SU-DHL-6 (cell line): ENCODE results near the gene KAZN.

Experiments
- H2AFZ ChIP-seq: fragments of 200-600 bp; sonication (generic); 2 replicates; pipeline ENCODE4 v1.6.1; 2014; ENCODE audit warnings: low read depth, mild to moderate bottlenecking, moderate library complexity, mixed read lengths, antibody characterized with exemption, low read length; ENCODE audit not compliant: severe bottlenecking
- H3F3A ChIP-seq: fragments of 200-600 bp; shearing (Covaris generic); 2 replicates; pipeline ENCODE4 v1.6.0; 2016; ENCODE audit warnings: antibody characterized with exemption, mild to moderate bottlenecking; ENCODE audit not compliant: insufficient read depth
- H3K27ac ChIP-seq: fragments of 200-600 bp; sonication (generic); 2 replicates; pipeline ENCODE4 v1.5.1; 2016; ENCODE audit warnings: low read depth, mild to moderate bottlenecking, low read length, moderate library complexity, mixed read lengths
- H3K27me3 ChIP-seq: fragments of 200-600 bp; sonication (generic), shearing (Covaris generic); 2 replicates; pipeline ENCODE4 v1.6.0; 2014; ENCODE audit warnings: mild to moderate bottlenecking, low read length
- H3K36me3 ChIP-seq: fragments of 200-600 bp; sonication (generic); 2 replicates; pipeline ENCODE4 v1.6.1; 2014; ENCODE audit warnings: mild to moderate bottlenecking, low read length, mixed read lengths
- H3K4me2 ChIP-seq: fragments of 300-600, 200-600 bp; shearing (Covaris generic), sonication (generic); 2 replicates; pipeline ENCODE4 v1.6.0; 2014; ENCODE audit warnings: low read length, low read depth, mild to moderate bottlenecking; ENCODE audit not compliant: poor library complexity, severe bottlenecking
- H3K4me3 ChIP-seq: fragments of 200-600 bp; sonication (generic); 2 replicates; pipeline ENCODE4 v1.5.1; 2014; ENCODE audit warnings: antibody characterized with exemption, low read length, mild to moderate bottlenecking, mixed read lengths; ENCODE audit not compliant: insufficient read depth, poor library complexity, severe bottlenecking
- H3K79me2 ChIP-seq: fragments of 200-600 bp; sonication (generic); 2 replicates; pipeline ENCODE4 v1.6.1; 2014; ENCODE audit warnings: mild to moderate bottlenecking, low read length, moderate library complexity; ENCODE audit not compliant: insufficient read depth
- H3K9ac ChIP-seq: fragments of 200-600 bp; sonication (generic); 2 replicates; pipeline ENCODE4 v1.7.0; 2014; ENCODE audit warnings: mild to moderate bottlenecking, low read length
- H3K9me2 ChIP-seq: fragments of 200-600 bp; sonication (generic); replicated peaks from 2 replicates; pipeline ENCODE4 v1.6.1; 2014; ENCODE audit warnings: low read length; ENCODE audit not compliant: insufficient read depth
- H3K9me3 ChIP-seq: fragments of 200-600 bp; sonication (generic); 2 replicates; pipeline ENCODE4 v1.6.1; 2014; ENCODE audit warnings: low read length, mixed read lengths; ENCODE audit not compliant: insufficient read depth
- H4K20me1 ChIP-seq: fragments of 200-600 bp; sonication (generic); 2 replicates; pipeline ENCODE4 v1.6.1; 2014; ENCODE audit warnings: low read depth, mild to moderate bottlenecking, antibody characterized with exemption, low read length, moderate library complexity, mixed read lengths
- EZH2phosphoT487 ChIP-seq: fragments of 200-600 bp; sonication (generic), shearing (Covaris generic); conservative IDR thresholded peaks from 2 replicates; pipeline ENCODE4 v1.6.1; 2018; ENCODE audit warnings: mild to moderate bottlenecking, antibody characterized with exemption, low read length, moderate library complexity, mixed read lengths
- TF ChIP-seq, protein P1 (sequence below): fragments of 200-600 bp; sonication (generic); IDR thresholded peaks from one replicate; pipeline ENCODE4 v1.5.1; 2017; ENCODE audit warnings: antibody characterized with exemption, mild to moderate bottlenecking, low read length, moderate library complexity; ENCODE audit not compliant: insufficient read depth, poor library complexity, severe bottlenecking

KAZN gene

DNA sequence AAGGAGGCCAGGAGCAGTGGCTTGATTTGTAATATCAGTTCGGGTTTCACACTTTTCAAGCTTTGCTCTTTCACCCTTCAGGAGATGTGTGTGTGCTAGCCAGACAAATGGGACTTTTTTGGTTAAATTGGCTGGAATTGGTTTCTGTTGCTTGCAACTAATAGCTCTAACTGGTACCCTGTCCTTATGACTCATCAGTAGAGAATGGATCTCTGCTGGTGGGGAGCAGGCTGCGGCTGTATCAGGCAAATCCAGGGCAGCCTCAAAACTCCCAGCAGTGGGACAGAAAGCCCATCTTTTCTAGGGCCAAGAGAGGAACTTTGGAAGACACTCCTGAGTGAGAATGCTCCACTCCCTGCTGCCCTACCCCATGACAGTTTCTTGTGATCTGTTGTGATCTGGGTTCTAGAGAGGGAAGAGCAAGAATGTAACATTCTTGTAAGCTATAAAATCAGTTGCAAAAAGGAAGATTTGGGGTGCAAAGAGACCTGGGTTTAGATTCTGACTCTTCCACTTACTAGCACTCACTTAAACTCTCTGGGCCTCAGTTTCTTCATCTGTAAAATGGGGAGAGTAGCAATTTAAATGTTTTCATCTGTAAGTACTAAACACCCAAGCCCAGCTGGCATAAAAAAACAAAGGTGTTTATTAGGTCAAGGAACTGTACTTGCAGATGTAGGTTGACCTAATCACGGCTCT is 298.0 kb downstream of the KAZN start:
- Histone ChIP-seq H3K79me2 (no peaks in the 10 kb centered on the region), H3K9me3 (no peaks in the 10 kb centered on the region), H3F3A (no peaks in the 10 kb centered on the region), H3K27me3 (no peaks in the 10 kb centered on the region), H3K9me2 (no peaks in the 10 kb centered on the region), H3K4me2 (no peak overlapping the region), H3K9ac (no peak overlapping the region), H2AFZ (no peak overlapping the region), H3K4me3 (no peak overlapping the region), H3K36me3 (no peaks in the 10 kb centered on the region), H4K20me1 (no peaks in the 10 kb centered on the region), H3K27ac (no peak overlapping the region)
- TF ChIP-seq EZH2phosphoT487 = no peak
- TF ChIP-seq, protein P1, sequence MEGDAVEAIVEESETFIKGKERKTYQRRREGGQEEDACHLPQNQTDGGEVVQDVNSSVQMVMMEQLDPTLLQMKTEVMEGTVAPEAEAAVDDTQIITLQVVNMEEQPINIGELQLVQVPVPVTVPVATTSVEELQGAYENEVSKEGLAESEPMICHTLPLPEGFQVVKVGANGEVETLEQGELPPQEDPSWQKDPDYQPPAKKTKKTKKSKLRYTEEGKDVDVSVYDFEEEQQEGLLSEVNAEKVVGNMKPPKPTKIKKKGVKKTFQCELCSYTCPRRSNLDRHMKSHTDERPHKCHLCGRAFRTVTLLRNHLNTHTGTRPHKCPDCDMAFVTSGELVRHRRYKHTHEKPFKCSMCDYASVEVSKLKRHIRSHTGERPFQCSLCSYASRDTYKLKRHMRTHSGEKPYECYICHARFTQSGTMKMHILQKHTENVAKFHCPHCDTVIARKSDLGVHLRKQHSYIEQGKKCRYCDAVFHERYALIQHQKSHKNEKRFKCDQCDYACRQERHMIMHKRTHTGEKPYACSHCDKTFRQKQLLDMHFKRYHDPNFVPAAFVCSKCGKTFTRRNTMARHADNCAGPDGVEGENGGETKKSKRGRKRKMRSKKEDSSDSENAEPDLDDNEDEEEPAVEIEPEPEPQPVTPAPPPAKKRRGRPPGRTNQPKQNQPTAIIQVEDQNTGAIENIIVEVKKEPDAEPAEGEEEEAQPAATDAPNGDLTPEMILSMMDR = no peak

GRCh38 chr1:14897080-14897449 is 298.6 kb downstream of the KAZN start:
- H3F3A ChIP-seq = no peaks in the 10 kb centered on the region
- H3K9me2 ChIP-seq = no peaks in the 10 kb centered on the region
- no peak overlapping the region for H3K4me2 ChIP-seq
- H3K4me3 ChIP-seq = no peak overlapping the region
- no peak overlapping the region for H3K27ac ChIP-seq
- no peaks in the 10 kb centered on the region for H3K27me3 ChIP-seq
- H2AFZ ChIP-seq = no peak overlapping the region
- no peaks in the 10 kb centered on the region for H3K9me3 ChIP-seq
- no peak overlapping the region for H3K9ac ChIP-seq
- no peaks in the 10 kb centered on the region for H4K20me1 ChIP-seq
- H3K79me2 ChIP-seq = no peaks in the 10 kb centered on the region
- no peaks in the 10 kb centered on the region for H3K36me3 ChIP-seq
- TF ChIP-seq, protein P1 = no peak
- no peak for TF ChIP-seq EZH2phosphoT487

DNA sequence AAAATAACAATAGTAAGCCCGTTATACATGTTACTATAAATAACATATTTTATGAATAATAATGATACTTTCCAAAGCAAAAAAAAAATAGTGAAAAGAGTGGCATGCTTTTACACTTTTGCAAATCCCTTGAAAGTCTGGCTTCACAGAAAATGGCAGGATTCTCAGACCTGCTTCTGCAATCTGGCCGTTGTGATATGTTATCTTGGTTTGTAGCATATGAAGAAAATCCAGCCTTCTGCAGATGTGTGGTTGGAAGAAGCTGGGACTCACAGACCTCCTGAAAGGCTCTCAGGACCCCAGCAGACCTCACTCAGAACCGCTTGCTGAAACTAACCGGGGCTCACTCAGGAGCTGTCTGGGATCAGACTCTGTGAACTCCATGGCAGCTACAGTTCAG is 299.1 kb downstream of the KAZN start:
- Histone ChIP-seq H3K9me2 (no peaks in the 10 kb centered on the region), H3K9ac (no peak overlapping the region), H3K27me3 (no peaks in the 10 kb centered on the region), H3F3A (no peaks in the 10 kb centered on the region), H4K20me1 (no peaks in the 10 kb centered on the region), H3K4me3 (no peak overlapping the region), H3K27ac (no peak overlapping the region), H3K9me3 (no peaks in the 10 kb centered on the region), H3K79me2 (no peaks in the 10 kb centered on the region), H3K4me2 (no peak overlapping the region), H2AFZ (no peak overlapping the region), H3K36me3 (no peaks in the 10 kb centered on the region)
- no peak for TF ChIP-seq EZH2phosphoT487
- TF ChIP-seq, protein P1 = no peak
